ENCODE results near the gene WDR55.
"Not testable (repeated sequence)": the region's sequence is repeated elsewhere in the genome, so short reads cannot be mapped to it uniquely, and the experiment has no call there.

Gene WDR55

GRCh38 chr5:140664359-140665119, at the start of gene WDR55:
Gene WDR55 (plus strand): TSS chr5:140664904. CDS start chr5:140664913, 9 bp downstream.
- DNase-seq (ENCODE audit: low spot score), result peak; percentile 97

- no peak for DNase-seq (ENCODE audit: low spot score)
Observed at GRCh38 chr5:140622301-140622700, 42.4 kb upstream of the WDR55 start.

- not testable (repeated sequence) for DNase-seq (ENCODE audit: low spot score)
Observed at GRCh38 chr5:140623061-140623460, 41.6 kb upstream of the WDR55 start.

- not testable (repeated sequence) for DNase-seq (ENCODE audit: low spot score)
Observed at GRCh38 chr5:140624886-140625285, 39.8 kb upstream of the WDR55 start.

- no peak for DNase-seq (ENCODE audit: low spot score)
Observed at GRCh38 chr5:140627972-140628371, 36.7 kb upstream of the WDR55 start.

GRCh38 chr5:140628711-140629110, 36.0 kb upstream of the WDR55 start:
- DNase-seq (ENCODE audit: low spot score), result no peak

GRCh38 chr5:140630292-140631035, 34.2 kb upstream of the WDR55 start:
- no peak for DNase-seq (ENCODE audit: low spot score)

GRCh38 chr5:140631036-140631417, 33.7 kb upstream of the WDR55 start:
- no peak for DNase-seq (ENCODE audit: low spot score)

GRCh38 chr5:140631831-140632365, 32.8 kb upstream of the WDR55 start:
- no peak for DNase-seq (ENCODE audit: low spot score)

GRCh38 chr5:140632366-140633020, 32.2 kb upstream of the WDR55 start:
- peak; percentile 20 for DNase-seq (ENCODE audit: low spot score)

- DNase-seq (ENCODE audit: low spot score), result peak; percentile 73
Observed at GRCh38 chr5:140633021-140633471, 31.7 kb upstream of the WDR55 start, which contains the start of gene CD14. Gene CD14 (minus strand): TSS chr5:140633175. CDS start chr5:140633071, 104 bp downstream.

- no peak for DNase-seq (ENCODE audit: low spot score)
Observed at GRCh38 chr5:140633501-140633900, 31.2 kb upstream of the WDR55 start.

- DNase-seq (ENCODE audit: low spot score), result no peak
Observed at GRCh38 chr5:140634103-140634502, 30.6 kb upstream of the WDR55 start.

GRCh38 chr5:140635291-140636257, 29.1 kb upstream of the WDR55 start:
- no peak for DNase-seq (ENCODE audit: low spot score)

GRCh38 chr5:140637371-140638100, 27.2 kb upstream of the WDR55 start:
- DNase-seq (ENCODE audit: low spot score), result no peak

GRCh38 chr5:140638898-140639147, 25.9 kb upstream of the WDR55 start:
- not testable (repeated sequence) for DNase-seq (ENCODE audit: low spot score)

GRCh38 chr5:140639148-140639981, 25.3 kb upstream of the WDR55 start, which contains the start of gene TMCO6:
Gene TMCO6 (plus strand): TSS chr5:140639451. CDS start chr5:140639528, 77 bp downstream.
- peak; percentile 100 for DNase-seq (ENCODE audit: low spot score)

GRCh38 chr5:140641716-140642115, 23.0 kb upstream of the WDR55 start:
- no peak for DNase-seq (ENCODE audit: low spot score)

- peak; percentile 53 for DNase-seq (ENCODE audit: low spot score)
Observed at GRCh38 chr5:140642718-140643117, 22.0 kb upstream of the WDR55 start.

GRCh38 chr5:140647042-140647419, 17.7 kb upstream of the WDR55 start:
- DNase-seq (ENCODE audit: low spot score), result no peak

Data from AG08395 (cell line).